K562 (cell line): Measurements from ENCODE around the gene NPAS2. TPM values are rescaled to one million over a fixed set of nuclear protein-coding genes. Genes with fewer than 3 reads are reported as not detected.

Source experiments
- CREB1 ChIP-seq, 2 experiments: sonication (generic) in 1 of 2; formaldehyde crosslinking in 1 of 2; IDR thresholded peaks; 2 replicates each; pipeline versions ENCODE4 v1.6.1 to v1.8.0; 2012 to 2022; ENCODE audit warnings: inconsistent platforms in 1 of 2, mild to moderate bottlenecking in 1 of 2, missing genetic modification reagents in 1 of 2, moderate library complexity in 1 of 2
- GMEB1 ChIP-seq: fragments of 250-450 bp; sonication (Bioruptor Pico); IDR thresholded peaks from 2 replicates; pipeline ENCODE4 v1.4.0; 2020; ENCODE audit warnings: mild to moderate bottlenecking
- GTF2F1 ChIP-seq: IDR thresholded peaks from 2 replicates; pipeline ENCODE4 v1.6.1; 2011; ENCODE audit warnings: low read depth, low read length, improper control_type of control experiment
- HLTF ChIP-seq: fragments of 450-650 bp; IDR thresholded peaks from 2 replicates; pipeline ENCODE4 v1.6.1; 2016
- MAZ ChIP-seq, 2 experiments: fragments of 450-650 bp in 1 of 2; sonication (generic) in 1 of 2; formaldehyde crosslinking; IDR thresholded peaks in 1 of 2; conservative IDR thresholded peaks in 1 of 2; 2 replicates each; pipeline versions ENCODE4 v1.4.0 to v1.5.0; 2020; ENCODE audit warnings: mild to moderate bottlenecking in 1 of 2, missing genetic modification reagents in 1 of 2
- MCM2 ChIP-seq: fragments of 450-650 bp; IDR thresholded peaks from 2 replicates; pipeline ENCODE4 v1.6.1; 2017; ENCODE audit warnings: low read depth, mild to moderate bottlenecking
- POLR2B ChIP-seq: fragments of 450-650 bp; IDR thresholded peaks from 2 replicates; pipeline ENCODE4 v1.6.1; 2018; ENCODE audit warnings: low read depth; ENCODE audit not compliant: partially characterized antibody
- PPARD ChIP-seq: fragments of 250-450 bp; sonication (Bioruptor Pico); IDR thresholded peaks from 2 replicates; pipeline ENCODE4 v1.8.0; 2022; ENCODE audit warnings: inconsistent platforms, mild to moderate bottlenecking, moderate library complexity
- RB1 ChIP-seq: fragments of 450-650 bp; IDR thresholded peaks from 2 replicates; pipeline ENCODE4 v1.6.1; 2017; ENCODE audit warnings: low read depth, mild to moderate bottlenecking
- RBFOX2 ChIP-seq: fragments of 200-400 bp; formaldehyde crosslinking; IDR thresholded peaks from 2 replicates; pipeline ENCODE4 v1.6.1; 2017; ENCODE audit warnings: low read depth, mild to moderate bottlenecking, low read length, moderate library complexity
- SAFB ChIP-seq: fragments of 200-400 bp; formaldehyde crosslinking; IDR thresholded peaks from 2 replicates; pipeline ENCODE4 v1.6.1; 2017; ENCODE audit warnings: low read depth, low read length, borderline replicate concordance
- SMARCA5 ChIP-seq: fragments of 450-650 bp; IDR thresholded peaks from 2 replicates; pipeline ENCODE4 v1.6.1; 2016
- TEAD4 ChIP-seq, 2 experiments: sonication (generic) in 1 of 2; formaldehyde crosslinking in 1 of 2; IDR thresholded peaks; 2 replicates each; pipeline versions ENCODE4 v1.6.1 to v1.8.0; 2012 to 2022; ENCODE audit warnings: borderline replicate concordance in 1 of 2, inconsistent platforms in 1 of 2, low read length in 1 of 2, mild to moderate bottlenecking in 1 of 2, missing genetic modification reagents in 1 of 2
- XRCC5 ChIP-seq: fragments of 200-400 bp; formaldehyde crosslinking; IDR thresholded peaks from 2 replicates; pipeline ENCODE4 v1.6.1; 2017; ENCODE audit warnings: low read depth, mild to moderate bottlenecking, low read length
- ZBTB7A ChIP-seq: IDR thresholded peaks from 2 replicates; pipeline ENCODE4 v1.6.1; 2011; ENCODE audit warnings: low read depth, mild to moderate bottlenecking, low read length, moderate library complexity, borderline replicate concordance; ENCODE audit not compliant: control insufficient read depth
- ZFP36 ChIP-seq: fragments of 150-350 bp; IDR thresholded peaks from 2 replicates; pipeline ENCODE4 v1.6.1; 2018; ENCODE audit warnings: low read length, low read depth; ENCODE audit not compliant: partially characterized antibody
- ZFP91 ChIP-seq: sonication (generic); formaldehyde crosslinking; IDR thresholded peaks from 2 replicates; pipeline ENCODE4 v1.8.0; 2022; ENCODE audit warnings: mild to moderate bottlenecking, missing genetic modification reagents
- ZFPM2 ChIP-seq: fragments of 250-450 bp; sonication (Bioruptor Pico); IDR thresholded peaks from 2 replicates; pipeline ENCODE4 v1.5.1; 2022; ENCODE audit warnings: mild to moderate bottlenecking
- ZNF174 ChIP-seq: fragments of 250-450 bp; sonication (Bioruptor Pico); IDR thresholded peaks from 2 replicates; pipeline ENCODE4 v1.4.0; 2020; ENCODE audit warnings: mild to moderate bottlenecking
- ZNF23 ChIP-seq: fragments of 250-450 bp; sonication (Bioruptor Pico); IDR thresholded peaks from 2 replicates; pipeline ENCODE4 v1.4.0; 2020; ENCODE audit warnings: mild to moderate bottlenecking
- polyA plus RNA-seq, 8 experiments: library from polyadenylated mRNA; depleted of rRNA in 4 of 8; stranded (reverse) in 5 of 8; unstranded in 3 of 8; fragments of >200 nt; fragmentation: Nextera tagmentation in 2 of 8; fragmentation: Illumina TruSeq in 1 of 8; extraction: Ambion mirVana in 2 of 8; extraction: Trizol in 1 of 8; gene quantifications; 2 replicates each; pipeline versions ENCODE4 v1.2.1 to v1.2.3, GENCODE V29; 2011 to 2014; ENCODE audit warnings: inconsistent platforms in 1 of 8, missing spikeins in 1 of 8
- total RNA-seq, 7 experiments: library from RNA; depleted of rRNA in 6 of 7; stranded (reverse); fragments of >200 nt in 6 of 7; fragmentation: Illumina TruSeq in 2 of 7; extraction: Trizol in 2 of 7; gene quantifications; 2 replicates each; pipeline versions ENCODE4 v1.2.1 to v1.2.3, GENCODE V29; 2011 to 2021; ENCODE audit warnings: low replicate concordance in 1 of 7
- TF ChIP-seq, protein P1 (sequence below): fragments of 200-400 bp; formaldehyde crosslinking; IDR thresholded peaks from 2 replicates; pipeline ENCODE4 v1.6.1; 2017; ENCODE audit warnings: mild to moderate bottlenecking, low read depth, low read length, moderate library complexity
- TF ChIP-seq, protein P2 (sequence below): sonication (generic); formaldehyde crosslinking; IDR thresholded peaks from 2 replicates; pipeline ENCODE4 v1.8.0; 2022; ENCODE audit warnings: mild to moderate bottlenecking, missing genetic modification reagents

Gene NPAS2
- total and polyA plus RNA-seq, 9 of the 15 experiments (the other 6 are each of a cell fraction or from before 2014, with no cell fraction given) = 0.06 to 0.29 (median 0.07) TPM; not detected in 5

DNA sequence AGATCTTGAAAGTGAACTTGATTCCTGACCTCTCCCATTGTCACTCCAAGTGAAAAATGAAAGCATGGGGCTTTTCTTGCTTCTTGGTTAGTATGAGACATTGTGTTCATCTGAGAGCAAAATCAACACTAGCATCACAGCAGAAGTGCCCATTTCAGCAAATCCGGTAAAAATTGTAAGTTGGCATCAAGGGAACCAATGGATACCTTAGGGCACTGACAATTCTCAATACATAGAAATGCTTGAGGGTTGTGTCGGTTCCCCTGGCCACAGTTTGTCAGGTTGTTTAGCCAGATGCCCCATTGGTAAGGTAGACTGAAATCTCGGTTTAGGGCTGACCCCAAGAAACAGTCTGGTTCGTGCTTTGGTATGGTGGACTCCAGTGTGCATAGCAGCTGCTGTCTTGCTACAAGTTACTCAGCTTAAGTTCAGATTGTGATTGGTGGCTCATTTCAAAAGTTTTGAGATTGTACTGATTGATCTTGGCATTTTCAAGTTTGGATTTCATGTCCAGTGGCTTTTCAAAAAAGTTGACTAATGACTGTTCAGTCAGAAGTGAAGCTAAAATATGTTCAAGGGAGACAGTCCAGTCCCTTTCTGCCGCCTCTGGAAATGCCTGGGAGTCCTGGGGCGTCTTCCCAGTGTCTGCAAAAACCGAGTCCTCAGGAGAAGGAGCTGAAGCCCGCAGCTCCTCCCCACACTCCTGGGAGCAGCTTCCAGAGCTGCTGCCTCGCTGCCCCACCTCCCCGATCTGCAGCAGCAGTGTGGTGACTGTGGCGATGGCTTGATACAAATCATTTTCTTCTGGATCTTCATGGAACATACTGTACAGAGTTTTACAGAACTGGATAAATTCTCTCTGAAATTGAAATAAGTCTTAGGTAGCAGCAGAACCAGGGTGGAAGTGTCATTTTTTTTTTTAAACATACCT lies 187.7 kb downstream of the NPAS2 start (continued):
- no peak for TF ChIP-seq GMEB1
- TF ChIP-seq RB1 = no peak
- no peak for TF ChIP-seq ZFPM2
- TF ChIP-seq POLR2B = peak; percentile 74
- TF ChIP-seq, protein P1, sequence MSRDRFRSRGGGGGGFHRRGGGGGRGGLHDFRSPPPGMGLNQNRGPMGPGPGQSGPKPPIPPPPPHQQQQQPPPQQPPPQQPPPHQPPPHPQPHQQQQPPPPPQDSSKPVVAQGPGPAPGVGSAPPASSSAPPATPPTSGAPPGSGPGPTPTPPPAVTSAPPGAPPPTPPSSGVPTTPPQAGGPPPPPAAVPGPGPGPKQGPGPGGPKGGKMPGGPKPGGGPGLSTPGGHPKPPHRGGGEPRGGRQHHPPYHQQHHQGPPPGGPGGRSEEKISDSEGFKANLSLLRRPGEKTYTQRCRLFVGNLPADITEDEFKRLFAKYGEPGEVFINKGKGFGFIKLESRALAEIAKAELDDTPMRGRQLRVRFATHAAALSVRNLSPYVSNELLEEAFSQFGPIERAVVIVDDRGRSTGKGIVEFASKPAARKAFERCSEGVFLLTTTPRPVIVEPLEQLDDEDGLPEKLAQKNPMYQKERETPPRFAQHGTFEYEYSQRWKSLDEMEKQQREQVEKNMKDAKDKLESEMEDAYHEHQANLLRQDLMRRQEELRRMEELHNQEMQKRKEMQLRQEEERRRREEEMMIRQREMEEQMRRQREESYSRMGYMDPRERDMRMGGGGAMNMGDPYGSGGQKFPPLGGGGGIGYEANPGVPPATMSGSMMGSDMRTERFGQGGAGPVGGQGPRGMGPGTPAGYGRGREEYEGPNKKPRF = no peak
- TF ChIP-seq CREB1 (IDR thresholded peaks at IDR 0.05) = no peak
- no peak for TF ChIP-seq CREB1 (CRISPR knock-in tag; IDR thresholded peaks at IDR 0.05)
- TF ChIP-seq ZFP91 (CRISPR knock-in tag) = no peak
- no peak for TF ChIP-seq GTF2F1
- TF ChIP-seq HLTF = no peak
- no peak for TF ChIP-seq MAZ (CRISPR knock-in tag; conservative IDR thresholded peaks at IDR 0.05 in 1 of 2, IDR thresholded peaks at IDR 0.05 in 1 of 2)
- TF ChIP-seq RBFOX2 = peak; percentile 40
- TF ChIP-seq XRCC5 = no peak
- TF ChIP-seq ZBTB7A = no peak
- no peak for TF ChIP-seq SAFB
- no peak for TF ChIP-seq ZFP36
- TF ChIP-seq SMARCA5 = no peak
- TF ChIP-seq TEAD4 (IDR thresholded peaks at IDR 0.05; ENCODE audit: low read length) = no peak
- no peak for TF ChIP-seq TEAD4 (CRISPR knock-in tag; IDR thresholded peaks at IDR 0.05; ENCODE audit: borderline replicate concordance)
- no peak for TF ChIP-seq ZNF23 (CRISPR knock-in tag)
- TF ChIP-seq ZNF174 (CRISPR knock-in tag) = no peak
- no peak for TF ChIP-seq MCM2
- TF ChIP-seq, protein P2, sequence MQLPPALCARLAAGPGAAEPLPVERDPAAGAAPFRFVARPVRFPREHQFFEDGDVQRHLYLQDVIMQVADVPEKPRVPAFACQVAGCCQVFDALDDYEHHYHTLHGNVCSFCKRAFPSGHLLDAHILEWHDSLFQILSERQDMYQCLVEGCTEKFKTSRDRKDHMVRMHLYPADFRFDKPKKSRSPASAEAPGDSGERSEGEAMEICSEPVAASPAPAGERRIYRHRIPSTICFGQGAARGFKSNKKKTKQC (CRISPR knock-in tag) = no peak
- no peak for TF ChIP-seq PPARD (CRISPR knock-in tag)
